OCI-M2 (cell line): ENCODE data around the gene ATP6AP1.
"Not testable (repeated sequence)": the region's sequence is repeated elsewhere in the genome, so short reads cannot be mapped to it uniquely, and the experiment has no call there.

Experiments used
- DNase-seq: peaks from one replicate; lab custom pipeline; 2025; ENCODE audit not compliant: unreplicated experiment; lab: John Stamatoyannopoulos, UW

Gene ATP6AP1

GRCh38 chrX:154398668-154399526 is 29.6 kb upstream of the ATP6AP1 start:
- no peak for DNase-seq

- no peak for DNase-seq
Observed at GRCh38 chrX:154399527-154400368, 28.7 kb upstream of the ATP6AP1 start.

- not testable (repeated sequence) for DNase-seq
Observed at GRCh38 chrX:154400369-154400817, 28.1 kb upstream of the ATP6AP1 start.

GRCh38 chrX:154401045-154401799 is 27.3 kb upstream of the ATP6AP1 start:
- no peak for DNase-seq

GRCh38 chrX:154401918-154402621 is 26.4 kb upstream of the ATP6AP1 start:
- no peak for DNase-seq

- DNase-seq, result no peak
Observed at GRCh38 chrX:154402622-154403127, 25.8 kb upstream of the ATP6AP1 start.

- no peak for DNase-seq
Observed at GRCh38 chrX:154403192-154403591, 25.3 kb upstream of the ATP6AP1 start.

GRCh38 chrX:154403858-154404257 is 24.6 kb upstream of the ATP6AP1 start:
- DNase-seq, result no peak

GRCh38 chrX:154404625-154405192 is 23.8 kb upstream of the ATP6AP1 start:
- no peak for DNase-seq

GRCh38 chrX:154408659-154409221 is 19.7 kb upstream of the ATP6AP1 start:
- no peak for DNase-seq

- DNase-seq, result no peak
Observed at GRCh38 chrX:154409222-154409871, 19.1 kb upstream of the ATP6AP1 start, which contains the start of gene DNASE1L1. DNASE1L1 (minus strand) TSS chrX:154409254; CDS start chrX:154405568, 3,686 bp downstream.

- DNase-seq, result no peak
Observed at GRCh38 chrX:154411981-154412340, 16.5 kb upstream of the ATP6AP1 start.

- no peak for DNase-seq
Observed at GRCh38 chrX:154412468-154412867, 16.0 kb upstream of the ATP6AP1 start.

- no peak for DNase-seq
Observed at GRCh38 chrX:154413142-154413541, 15.3 kb upstream of the ATP6AP1 start.

- no peak for DNase-seq
Observed at GRCh38 chrX:154417157-154417556, 11.3 kb upstream of the ATP6AP1 start.

- no peak for DNase-seq
Observed at GRCh38 chrX:154419189-154419588, 9.3 kb upstream of the ATP6AP1 start.

- no peak for DNase-seq
Observed at GRCh38 chrX:154419688-154420401, 8.6 kb upstream of the ATP6AP1 start.

- DNase-seq, result no peak
Observed at GRCh38 chrX:154420402-154420756, 8.1 kb upstream of the ATP6AP1 start.
